Activated CD4-positive, alpha-beta T cell treated with anti-CD3 and anti-CD28 coated beads, Interleukin-2, amount 50 U/mL, for 48 hours (primary cell): ENCODE results near the gene TBC1D5.
"Not testable (repeated sequence)": the region's sequence is repeated elsewhere in the genome, so short reads cannot be mapped to it uniquely, and the experiment has no call there.

Source experiments
- DNase-seq, 2 experiments: peaks; one replicate each; pipeline ENCODE4 v3.0.0-alpha.2; 2020

The TBC1D5 gene

GRCh38 chr3:17749281-17749680, 6.8 kb upstream of the TBC1D5 start:
- peak; percentile 13 to 27 for DNase-seq

DNA sequence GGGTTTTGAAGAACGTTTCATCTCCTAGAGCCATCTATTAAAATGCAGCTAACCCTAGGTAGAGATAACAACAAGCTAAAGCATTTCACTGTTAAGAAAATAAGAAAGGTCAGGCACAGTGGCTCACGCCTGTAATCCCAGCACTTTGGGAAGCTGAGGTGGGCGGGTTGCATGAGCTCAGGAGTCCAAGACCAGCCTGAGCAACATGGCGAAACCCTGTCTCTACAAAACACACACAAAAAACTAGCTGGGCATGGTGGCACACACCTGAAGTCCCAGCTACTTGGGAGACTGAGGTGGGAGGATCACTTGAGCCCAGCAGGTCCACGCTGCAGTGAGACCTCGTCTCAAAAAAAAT, 5.4 kb upstream of the TBC1D5 start:
- DNase-seq: no peak

- DNase-seq: no peak
These were observed 4.9 kb upstream of the TBC1D5 start for GRCh38 chr3:17747174-17747889.

- DNase-seq: no peak
These were observed 3.5 kb upstream of the TBC1D5 start for GRCh38 chr3:17745894-17746293.

DNA sequence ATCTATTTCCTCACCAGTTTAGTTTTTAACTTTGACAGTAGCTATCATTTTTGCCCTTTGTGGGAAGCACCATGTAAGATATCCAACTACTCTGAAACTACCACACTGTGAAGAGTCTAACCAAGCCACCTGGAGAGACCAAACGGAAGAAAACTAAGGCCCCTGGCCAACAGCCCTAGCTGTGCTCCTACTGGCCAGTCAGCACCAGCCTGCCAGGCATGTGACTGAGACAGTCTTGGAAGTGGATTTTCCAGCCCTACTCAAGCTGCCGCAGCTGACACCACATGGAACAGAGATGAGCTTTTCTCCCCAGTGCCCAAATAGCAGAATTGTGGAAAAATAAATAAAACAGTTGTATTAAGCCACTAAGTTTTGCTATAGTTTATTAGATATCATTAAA, 2.9 kb upstream of the TBC1D5 start:
- DNase-seq: no peak

DNA sequence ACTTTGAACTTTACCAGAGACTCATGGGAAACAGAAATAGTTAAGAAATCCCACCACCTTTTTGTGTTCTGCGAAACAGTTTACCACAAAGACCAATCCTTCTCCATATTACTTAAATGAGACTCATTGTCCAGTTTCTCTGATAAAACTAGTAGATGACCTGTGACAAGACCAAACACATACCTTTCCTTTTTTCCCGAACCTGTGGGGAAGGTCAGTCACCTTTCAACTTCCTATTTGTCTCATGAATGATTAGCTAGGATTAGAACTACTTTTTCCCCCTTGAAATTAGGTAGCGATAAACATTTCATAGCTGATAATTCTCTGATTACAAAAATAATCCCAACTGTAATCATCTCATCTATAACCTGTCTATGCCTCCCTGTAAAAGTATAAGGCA, 2.3 kb upstream of the TBC1D5 start:
- DNase-seq: no peak

DNA sequence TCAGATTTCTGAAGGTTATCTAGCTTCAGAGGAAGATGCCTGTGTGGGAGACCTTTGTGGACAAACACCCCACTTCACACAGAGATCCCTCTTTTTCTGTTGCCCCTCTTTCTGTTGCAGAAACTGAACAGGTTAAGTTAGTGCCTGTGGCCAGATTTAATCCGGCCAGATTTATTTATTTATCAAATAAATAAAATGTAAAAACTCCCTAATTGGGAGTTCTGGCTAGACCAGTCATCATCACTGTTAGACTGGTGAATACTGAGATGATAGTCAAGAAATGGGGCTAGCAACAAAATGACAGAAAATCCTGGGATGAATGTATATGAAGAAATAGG, 1.2 kb upstream of the TBC1D5 start:
- DNase-seq: no peak

- no peak for DNase-seq
These were observed 638 bp upstream of the TBC1D5 start for GRCh38 chr3:17742880-17743657.

DNA sequence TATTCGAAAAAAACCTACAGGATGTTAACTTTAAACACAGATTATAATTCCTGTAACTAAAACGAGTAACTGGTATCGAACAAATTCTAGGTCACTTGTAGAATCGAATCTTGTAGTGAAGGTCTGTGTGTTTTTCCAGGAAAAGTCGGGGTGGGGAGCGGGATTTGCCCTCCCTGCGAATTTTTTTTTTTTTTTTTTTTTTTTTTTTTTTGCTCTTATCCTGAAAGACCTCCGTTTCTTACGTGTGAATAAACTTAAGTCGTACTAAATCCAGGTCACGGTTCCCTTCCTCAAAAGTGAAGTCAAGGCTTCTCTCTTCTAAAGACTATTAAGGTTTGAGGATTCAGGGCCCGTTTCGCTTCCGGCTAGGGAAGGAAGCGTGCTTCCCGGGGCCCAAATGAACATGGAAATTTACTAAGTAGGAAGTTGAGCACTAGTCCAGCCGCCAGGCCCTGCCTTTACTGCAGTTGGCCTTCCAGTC, 770 bp downstream of the TBC1D5 start:
- DNase-seq: no peak

GRCh38 chr3:17740721-17741141, 1.7 kb downstream of the TBC1D5 start:
- no peak for DNase-seq

GRCh38 chr3:17738921-17739320, 3.5 kb downstream of the TBC1D5 start:
- no peak for DNase-seq

DNA sequence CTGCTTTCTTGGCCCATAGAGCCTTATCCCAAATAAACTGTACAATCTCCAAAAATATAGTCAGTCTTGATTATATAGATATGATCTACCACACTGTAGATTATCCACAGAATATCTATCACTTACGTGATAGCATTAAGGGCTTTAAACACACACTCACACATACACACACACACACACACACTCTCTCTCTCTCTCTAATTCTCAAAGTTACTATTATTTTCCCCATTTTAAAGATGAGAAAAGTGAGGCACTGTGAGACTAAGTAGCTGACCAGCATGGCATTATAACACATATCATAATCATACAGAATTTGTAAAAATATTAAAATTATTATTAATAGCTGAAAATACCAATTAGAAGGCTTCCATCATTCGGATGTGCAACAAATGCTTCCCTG, 4.2 kb downstream of the TBC1D5 start:
- no peak for DNase-seq

DNA sequence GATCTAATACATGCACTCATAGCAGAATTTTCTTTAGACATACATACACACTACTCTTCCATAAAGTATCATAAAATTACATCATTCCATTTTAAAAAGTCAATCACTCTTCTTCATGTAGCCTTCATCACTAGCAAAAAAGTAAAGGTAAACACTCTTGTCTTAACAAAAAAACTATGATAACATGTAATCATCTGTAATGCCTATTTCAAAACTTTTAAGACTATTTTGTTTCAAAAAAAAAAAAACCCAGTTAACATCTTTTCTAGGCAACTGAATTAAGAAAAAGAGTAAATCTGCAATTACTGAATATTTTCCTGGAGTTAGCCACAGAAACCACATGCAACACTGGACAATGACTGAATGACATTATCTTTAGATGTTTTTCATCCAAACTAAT, 4.8 kb downstream of the TBC1D5 start:
- DNase-seq: no peak

GRCh38 chr3:17735362-17735761, 7.1 kb downstream of the TBC1D5 start:
- DNase-seq: not testable (repeated sequence)

GRCh38 chr3:17733768-17734167, 8.7 kb downstream of the TBC1D5 start:
- DNase-seq: no peak

DNA sequence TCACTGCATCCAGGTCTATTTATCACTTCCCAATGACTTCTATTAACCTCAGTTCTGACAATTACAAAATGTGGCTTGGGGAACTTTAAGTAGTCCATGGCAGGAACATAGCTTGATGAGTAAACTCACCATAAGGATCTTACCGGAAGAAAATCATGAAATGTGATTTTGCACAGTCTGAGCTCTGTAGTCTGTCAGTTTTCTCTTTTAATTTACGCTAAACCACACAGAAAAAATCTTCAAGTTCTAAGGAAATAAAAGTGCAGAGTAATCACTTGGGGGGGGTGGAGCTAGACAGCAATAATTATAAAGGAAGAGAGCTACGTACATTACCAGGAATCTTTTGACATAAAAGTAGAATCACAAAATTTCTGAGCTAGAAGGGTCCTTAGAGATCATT, 9.2 kb downstream of the TBC1D5 start:
- no peak for DNase-seq

DNA sequence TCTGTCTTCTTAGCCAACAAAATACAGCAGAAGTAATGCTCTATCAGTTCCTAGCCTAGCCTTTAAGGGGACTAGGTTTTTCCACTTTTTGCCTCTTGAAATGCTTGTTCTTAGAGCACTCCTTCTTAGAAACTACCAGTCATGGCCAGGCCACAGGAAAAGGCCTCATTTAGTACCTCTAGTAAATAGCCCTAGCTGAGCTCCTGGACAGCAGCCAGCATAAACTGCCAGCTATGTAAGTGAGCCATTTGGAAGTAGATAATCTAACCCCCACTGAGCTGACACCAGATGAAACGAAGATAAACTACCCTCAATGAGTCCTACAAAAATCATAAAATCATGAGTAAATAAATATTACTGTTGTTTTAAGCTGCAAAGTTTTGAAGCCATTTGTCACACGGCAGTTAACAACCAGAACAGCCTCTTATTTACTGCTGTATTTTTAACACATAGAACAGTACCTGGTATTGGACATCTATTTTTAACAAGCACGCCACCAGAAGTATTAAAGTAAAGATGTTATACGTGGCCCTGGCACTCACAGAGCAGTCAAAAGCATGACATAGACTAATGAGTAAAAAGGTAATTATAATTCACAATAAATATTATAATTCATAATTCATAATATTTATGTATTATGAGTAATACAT, 12.0 kb downstream of the TBC1D5 start:
- DNase-seq: no peak

DNA sequence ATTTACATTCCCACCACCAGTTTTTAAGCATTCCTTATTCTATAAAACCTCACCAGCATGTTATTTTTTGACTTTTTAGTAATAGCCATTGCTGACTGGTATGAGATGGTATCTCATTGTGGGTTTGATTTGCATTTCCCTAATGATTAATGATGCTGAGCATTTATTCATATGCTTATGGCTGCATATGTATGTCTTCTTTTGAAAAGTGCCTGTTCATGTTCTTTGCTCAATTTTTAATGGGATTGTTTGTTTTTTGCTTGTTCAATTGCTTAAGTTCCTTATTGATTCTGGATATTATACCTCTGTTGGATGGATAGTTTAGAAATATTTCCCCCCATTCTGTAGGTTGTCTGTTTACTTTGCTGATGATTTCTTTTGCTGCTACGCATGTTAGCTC, 16.1 kb downstream of the TBC1D5 start:
- no peak for DNase-seq

DNA sequence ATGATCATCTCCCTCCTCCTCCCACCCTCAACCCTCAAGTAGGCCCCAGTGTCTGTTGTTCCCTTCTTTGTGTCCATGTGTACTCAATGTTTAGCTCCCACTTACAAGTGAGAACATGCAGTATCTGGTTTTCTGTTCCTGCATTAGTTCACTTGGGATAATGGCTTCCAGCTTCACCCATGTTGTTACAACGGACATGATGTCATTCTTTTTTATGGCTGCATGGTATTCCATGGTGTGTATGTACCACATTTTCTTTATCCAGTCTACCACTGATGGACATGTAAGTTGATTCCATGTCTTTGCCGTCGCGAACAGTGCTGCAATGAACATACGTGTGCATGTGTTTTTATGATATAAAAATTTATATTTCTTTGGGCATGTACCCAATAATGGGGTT, 16.6 kb downstream of the TBC1D5 start:
- DNase-seq: not testable (repeated sequence)

- no peak for DNase-seq
These were observed 17.5 kb downstream of the TBC1D5 start for GRCh38 chr3:17724948-17725347.

DNA sequence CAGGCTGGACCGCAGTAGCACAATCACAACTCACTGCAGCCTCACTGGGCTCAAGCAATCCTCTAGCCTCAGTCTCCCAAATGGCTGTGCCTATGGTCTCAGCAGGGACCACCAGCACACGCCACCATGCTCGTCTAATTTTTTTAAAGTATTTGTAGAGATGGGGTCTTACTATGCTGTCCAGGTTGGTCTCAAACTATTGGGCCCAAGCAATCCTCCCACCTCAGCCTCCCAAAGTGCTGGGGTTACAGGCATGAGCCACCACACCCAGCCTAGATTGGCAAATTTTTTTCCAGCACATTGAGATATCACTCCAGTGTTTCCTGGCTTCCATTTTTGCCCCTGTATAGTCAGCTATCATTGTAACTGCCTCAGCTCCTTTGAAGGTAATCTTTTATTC, 18.3 kb downstream of the TBC1D5 start:
- DNase-seq: no peak

DNA sequence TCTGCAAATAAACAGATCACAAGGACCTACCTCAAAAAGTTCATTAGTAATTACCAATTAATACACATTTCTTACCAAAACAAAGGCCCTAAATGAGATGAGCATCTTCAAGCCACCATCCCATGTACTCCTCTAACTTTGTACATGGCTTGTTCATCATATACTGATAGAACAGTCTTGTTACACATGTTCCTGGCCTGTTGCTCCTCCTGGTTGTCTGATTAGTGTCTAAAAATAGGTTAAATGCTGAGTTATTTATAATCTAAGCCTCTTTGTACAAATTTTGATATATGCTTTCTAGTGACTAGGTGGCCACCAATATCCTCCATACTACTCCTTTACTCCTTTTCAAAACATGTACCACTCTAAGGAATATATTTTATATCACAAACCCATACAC, 25.0 kb downstream of the TBC1D5 start:
- DNase-seq: no peak

DNA sequence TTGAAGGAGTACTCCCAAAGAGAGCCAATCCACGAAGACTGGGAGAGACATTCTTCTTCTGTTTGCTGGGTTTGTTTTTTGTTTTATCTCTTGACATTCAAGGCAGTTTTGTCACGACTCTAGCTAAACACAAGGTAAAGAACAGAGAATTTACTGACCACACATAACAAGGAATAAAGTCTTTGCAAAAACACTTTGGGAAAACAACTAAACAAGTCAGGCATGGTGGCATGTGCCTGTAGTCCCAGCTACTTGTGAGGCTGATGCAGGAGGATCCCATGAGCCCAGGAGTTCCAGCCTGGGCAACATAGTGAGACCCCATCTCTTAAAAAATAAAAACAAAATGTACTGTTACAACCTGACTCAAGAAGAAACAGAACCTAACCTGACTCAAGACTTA, 28.0 kb downstream of the TBC1D5 start:
- DNase-seq: no peak

- no peak for DNase-seq
These were observed 33.1 kb downstream of the TBC1D5 start for GRCh38 chr3:17709236-17709810.
